WTC11 (cell line): ENCODE data around the gene DLG1. TPM values are rescaled to one million over a fixed set of nuclear protein-coding genes. Genes with fewer than 3 reads are reported as not detected.

ENCODE experiments used
- ATAC-seq: fragments of 200-7000 bp; cut with Tn5 transposase; 2 replicates; pipeline ENCODE4 v1.10.0; 2021; ENCODE audit warnings: mild to moderate bottlenecking, moderate library complexity
- CTCF ChIA-PET: fragments of 300-600 bp; sonication (Branson Sonifier 250); formaldehyde crosslinking; loops from one replicate; lab custom pipeline; 2021; ENCODE audit warnings: antibody characterized with exemption; lab: Charles Lee
- POLR2A ChIA-PET: fragments of 350-600 bp; sonication (Branson Sonifier 250); formaldehyde crosslinking; loops from one replicate; lab custom pipeline; 2021; ENCODE audit warnings: antibody characterized with exemption; lab: Charles Lee
- DNase-seq: peaks from one replicate; pipeline ENCODE4 v3.0.0; 2021; ENCODE audit warnings: low spot score
- H3K27ac Mint-ChIP-seq: 2 replicates; pipeline ENCODE4 v1.8.0; 2021; ENCODE audit warnings: mixed read lengths
- H3K27me3 Mint-ChIP-seq: 2 replicates; pipeline ENCODE4 v1.8.0; 2021; ENCODE audit warnings: low read depth, mild to moderate bottlenecking, moderate library complexity, mixed read lengths
- H3K36me3 Mint-ChIP-seq: 2 replicates; pipeline ENCODE4 v1.8.0; 2021; ENCODE audit warnings: mixed read lengths
- H3K4me1 Mint-ChIP-seq: 2 replicates; pipeline ENCODE4 v1.8.0; 2022; ENCODE audit warnings: mixed read lengths
- H3K4me3 Mint-ChIP-seq: 2 replicates; pipeline ENCODE4 v1.8.0; 2021; ENCODE audit warnings: mild to moderate bottlenecking, moderate library complexity, mixed read lengths
- H3K9me3 Mint-ChIP-seq: 2 replicates; pipeline ENCODE4 v1.8.0; 2021; ENCODE audit warnings: mixed read lengths
- ATF2 ChIP-seq: sonication (generic); formaldehyde crosslinking; IDR thresholded peaks from 2 replicates; pipeline ENCODE4 v1.8.1; 2022; ENCODE audit warnings: low read depth, missing genetic modification reagents, borderline replicate concordance
- CBFB ChIP-seq: sonication (generic); formaldehyde crosslinking; IDR thresholded peaks from 2 replicates; pipeline ENCODE4 v1.8.1; 2022; ENCODE audit warnings: mild to moderate bottlenecking, low read depth, missing genetic modification reagents
- CTCF ChIP-seq: fragments of 200-600 bp; IDR thresholded peaks from 2 replicates; pipeline ENCODE4 v1.8.0; 2022; ENCODE audit warnings: antibody characterized with exemption
- E2F5 ChIP-seq: sonication (generic); formaldehyde crosslinking; IDR thresholded peaks from 2 replicates; pipeline ENCODE4 v1.8.1; 2022; ENCODE audit warnings: mild to moderate bottlenecking, moderate library complexity, missing genetic modification reagents
- EMX1 ChIP-seq: fragments of 250-450 bp; sonication (Bioruptor Pico); IDR thresholded peaks from 2 replicates; pipeline ENCODE4 v1.8.0; 2021; ENCODE audit warnings: mild to moderate bottlenecking
- ERG ChIP-seq: fragments of 250-450 bp; sonication (Bioruptor Pico); IDR thresholded peaks from 2 replicates; pipeline ENCODE4 v1.8.0; 2021; ENCODE audit warnings: mild to moderate bottlenecking
- FOXJ3 ChIP-seq: sonication (generic); formaldehyde crosslinking; IDR thresholded peaks from 2 replicates; pipeline ENCODE4 v1.9.0; 2021; ENCODE audit warnings: missing genetic modification reagents, mild to moderate bottlenecking, borderline replicate concordance
- FOXK1 ChIP-seq: sonication (generic); formaldehyde crosslinking; IDR thresholded peaks from 2 replicates; pipeline ENCODE4 v1.8.0; 2022; ENCODE audit warnings: mild to moderate bottlenecking, moderate library complexity, missing genetic modification reagents
- HMGA2 ChIP-seq: fragments of 250-450 bp; sonication (Bioruptor Pico); IDR thresholded peaks from 2 replicates; pipeline ENCODE4 v1.4.0; 2021; ENCODE audit warnings: mild to moderate bottlenecking, moderate library complexity
- HMGXB4 ChIP-seq: sonication (generic); formaldehyde crosslinking; IDR thresholded peaks from 2 replicates; pipeline ENCODE4 v1.8.1; 2023; ENCODE audit warnings: mild to moderate bottlenecking, moderate library complexity, missing genetic modification reagents
- KAT7 ChIP-seq: sonication (generic); formaldehyde crosslinking; IDR thresholded peaks from 2 replicates; pipeline ENCODE4 v1.8.1; 2023; ENCODE audit warnings: missing genetic modification reagents, mild to moderate bottlenecking, borderline replicate concordance
- MLX ChIP-seq: sonication (generic); formaldehyde crosslinking; IDR thresholded peaks from 2 replicates; pipeline ENCODE4 v1.8.1; 2023; ENCODE audit warnings: mild to moderate bottlenecking, missing genetic modification reagents, moderate library complexity
- MXD4 ChIP-seq: fragments of 250-450 bp; sonication (Bioruptor Pico); IDR thresholded peaks from 2 replicates; pipeline ENCODE4 v1.8.0; 2021; ENCODE audit warnings: mild to moderate bottlenecking, moderate library complexity, borderline replicate concordance
- NFATC4 ChIP-seq: fragments of 250-450 bp; sonication (Bioruptor Pico); IDR thresholded peaks from 2 replicates; pipeline ENCODE4 v1.9.0; 2021; ENCODE audit warnings: mild to moderate bottlenecking
- NR3C1 ChIP-seq: sonication (generic); formaldehyde crosslinking; conservative IDR thresholded peaks from 2 replicates; pipeline ENCODE4 v1.8.1; 2023; ENCODE audit warnings: low read depth, mild to moderate bottlenecking, missing genetic modification reagents
- PRRX2 ChIP-seq: fragments of 250-450 bp; sonication (Bioruptor Pico); IDR thresholded peaks from 2 replicates; pipeline ENCODE4 v1.8.0; 2021; ENCODE audit warnings: mild to moderate bottlenecking
- STAT6 ChIP-seq: sonication (generic); formaldehyde crosslinking; conservative IDR thresholded peaks from 2 replicates; pipeline ENCODE4 v1.8.1; 2023; ENCODE audit warnings: mild to moderate bottlenecking, low read depth, missing genetic modification reagents, moderate library complexity
- TP53 ChIP-seq: sonication (generic); formaldehyde crosslinking; IDR thresholded peaks from 2 replicates; pipeline ENCODE4 v1.8.1; 2023; ENCODE audit warnings: mild to moderate bottlenecking, missing genetic modification reagents
- USF1 ChIP-seq: sonication (generic); formaldehyde crosslinking; IDR thresholded peaks from 2 replicates; pipeline ENCODE4 v1.8.0; 2022; ENCODE audit warnings: mild to moderate bottlenecking, missing genetic modification reagents
- ZNF121 ChIP-seq: sonication (generic); formaldehyde crosslinking; IDR thresholded peaks from 2 replicates; pipeline ENCODE4 v1.8.0; 2023; ENCODE audit warnings: missing genetic modification reagents
- ZNF396 ChIP-seq: fragments of 250-450 bp; sonication (Bioruptor Pico); IDR thresholded peaks from 2 replicates; pipeline ENCODE4 v1.8.0; 2021; ENCODE audit warnings: mild to moderate bottlenecking, moderate library complexity, borderline replicate concordance
- total RNA-seq: library from RNA; stranded (reverse); gene quantifications from 3 replicates; pipeline ENCODE4 v1.2.3, GENCODE V29; 2021

DLG1 gene
- total RNA-seq, 1 experiment from 2014 or later: 81.1 TPM

- H3K27me3 Mint-ChIP-seq: no peaks in the 10 kb centered on the region
- ChIA-PET POLR2A (no interaction called here), CTCF (no interaction called here)
- no peak for TF ChIP-seq KAT7
- TF ChIP-seq TP53: no peak
- no peak for TF ChIP-seq USF1 (CRISPR knock-in tag)
- no peak for TF ChIP-seq MLX (CRISPR knock-in tag)
- TF ChIP-seq ERG (CRISPR knock-in tag): no peak
- TF ChIP-seq E2F5 (CRISPR knock-in tag): no peak
- no peak for TF ChIP-seq STAT6 (CRISPR knock-in tag)
- TF ChIP-seq FOXJ3 (CRISPR knock-in tag): no peak
- no peak for TF ChIP-seq HMGA2 (CRISPR knock-in tag)
- TF ChIP-seq EMX1: no peak
- TF ChIP-seq NFATC4: no peak
- TF ChIP-seq PRRX2 (CRISPR knock-in tag): no peak
- no peak for TF ChIP-seq MXD4
- no peak for TF ChIP-seq HMGXB4 (CRISPR knock-in tag)
- H3K27ac Mint-ChIP-seq: no peak overlapping the region
- no peak for DNase-seq
- no peak for ATAC-seq
- peaks cover 28% of the 10 kb centered on the region for H3K36me3 Mint-ChIP-seq
- no peaks in the 10 kb centered on the region for H3K4me1 Mint-ChIP-seq
- peaks cover 5% of the 10 kb centered on the region for H3K9me3 Mint-ChIP-seq
- no peak overlapping the region for H3K4me3 Mint-ChIP-seq
Observed at GRCh38 chr3:197139586-197139985, 158.8 kb downstream of the DLG1 start.

GRCh38 chr3:197137751-197138150 lies 160.7 kb downstream of the DLG1 start:
- H3K4me1 Mint-ChIP-seq: no peaks in the 10 kb centered on the region
- no peak overlapping the region for H3K27ac Mint-ChIP-seq
- ATAC-seq (no peak), DNase-seq (no peak)
- H3K4me3 Mint-ChIP-seq: no peak overlapping the region
- peaks cover 5% of the 10 kb centered on the region for H3K9me3 Mint-ChIP-seq
- peaks cover 39% of the 10 kb centered on the region for H3K36me3 Mint-ChIP-seq
- H3K27me3 Mint-ChIP-seq: no peaks in the 10 kb centered on the region
- CTCF ChIA-PET: no interaction called here
- POLR2A ChIA-PET: no interaction called here
- TF ChIP-seq CBFB (CRISPR knock-in tag) (no peak), CTCF (no peak), FOXK1 (CRISPR knock-in tag) (no peak), ZNF121 (CRISPR knock-in tag) (no peak), ATF2 (CRISPR knock-in tag) (no peak), NR3C1 (no peak), ZNF396 (CRISPR knock-in tag) (no peak)
